ENCODE measurements around the gene TTC23. TPM values are rescaled to one million over a fixed set of nuclear protein-coding genes. Genes with fewer than 3 reads are reported as not detected.

TTC23 gene
- total RNA-seq (2011; cell fraction: chromatin; rRNA removed; ENCODE audit: low replicate concordance), result 2.8 and 8.4 TPM in 2 replicates
- 1.4 and 2.3 TPM in 2 replicates for total RNA-seq (2011; cell fraction: nucleolus; rRNA removed)
- total RNA-seq (2011; cell fraction: nucleoplasm; rRNA removed), result 2.6 and 4.2 TPM in 2 replicates
- total RNA-seq (2014; rRNA removed) (2.3 TPM in 2 replicates), total RNA-seq (2014; rRNA removed; fragmentation: Illumina TruSeq; extraction: Trizol) (3.7 and 4.1 TPM in 2 replicates), total RNA-seq (2015; rRNA removed; fragmentation: Illumina TruSeq; extraction: Trizol) (4.5 and 4.6 TPM in 2 replicates), total RNA-seq (2021) (3.2 and 3.5 TPM in 2 replicates), polyA plus RNA-seq (2011; rRNA removed) (0.91 and 1.7 TPM in 2 replicates), polyA plus RNA-seq (2014; fragmentation: Illumina TruSeq; extraction: Trizol) (3.4 and 3.7 TPM in 2 replicates), polyA plus RNA-seq (2014; fragmentation: Nextera tagmentation; extraction: Ambion mirVana) (under 1 TPM; 0.41 to 0.69 TPM), polyA plus RNA-seq (2014; rRNA removed) (1.7 and 2.5 TPM in 2 replicates), polyA minus RNA-seq (2011; rRNA and poly(A)+ RNA removed) (1.7 and 2.0 TPM in 2 replicates), Bru-seq, nascent RNA (percentile 48 among the genes with signal in this experiment), BruChase-seq, experiment 1, labeled RNA remaining after a 2-hour chase (percentile 52 among the genes with signal in this experiment), BruChase-seq, experiment 2, labeled RNA remaining after a 6-hour chase (percentile 50 among the genes with signal in this experiment)
- polyA plus RNA-seq (2011; cell fraction: cytosol; rRNA removed), result 0.49 and 0.63 TPM in 2 replicates
- polyA plus RNA-seq (2011; cell fraction: nucleus; rRNA removed), result 1.6 and 2.9 TPM in 2 replicates
- polyA plus RNA-seq (2012), result 3.2 and 4.6 TPM in 2 replicates
- polyA minus RNA-seq (2011; cell fraction: cytosol; rRNA and poly(A)+ RNA removed), result 1.0 and 2.2 TPM in 2 replicates
- polyA minus RNA-seq (2011; cell fraction: nucleus; rRNA and poly(A)+ RNA removed), result 2.3 TPM in 2 replicates
- long read RNA-seq, experiment 1, partial matches to known transcripts, result 0 of 6 reads
- long read RNA-seq, experiment 1, other reads (novel, unspliced or antisense), result 6 of 6 reads
- long read RNA-seq, experiment 2, result 0 reads
- long read RNA-seq, experiment 3, result 0 reads

GRCh38 chr15:99249270-99249841, at the start of gene TTC23:
Gene TTC23, minus strand, starts transcription at chr15:99249581. Its CDS starts 20,869 bp downstream, at chr15:99228712.
- no TSS peak for BruUV-seq (replicated peaks)
- DNase-seq (ENCODE audit: extremely low read depth in 1 of 4, low spot score in 3 of 4) (peak in 1 of 4 experiments; percentile 20), FAIRE-seq (peak; percentile 26), ATAC-seq (no peak)
- Histone ChIP-seq H3K4me3 (peak within 1 kb of the TSS; percentile 71), H4K20me1 (replicated peaks; ENCODE audit: control insufficient read depth, insufficient read depth, low read length) (no peaks in the 10 kb centered on the region), H3K9me3 (replicated peaks; ENCODE audit: control insufficient read depth, insufficient read depth, low read depth, low read length) (no peaks in the 10 kb centered on the region), H3K9ac (ENCODE audit: insufficient read depth in 1 of 2, low read depth in 2 of 2, low read length in 2 of 2) (peak within 1 kb of the TSS in 1 of 2 experiments; percentile 93; a peak in 2 of 4 replicates), H2AFZ (ENCODE audit: low read depth, low read length) (peak within 1 kb of the TSS; percentile 96), H3K9me1 (ENCODE audit: control insufficient read depth, insufficient read depth, low read length) (no peaks in the 10 kb centered on the region), H3K36me3 (ENCODE audit: control insufficient read depth, insufficient read depth, low read length) (no peaks in the 10 kb centered on the region), H3K4me1 (replicated peaks in 1 of 2; ENCODE audit: control insufficient read depth in 2 of 2, insufficient read depth in 2 of 2, low read length in 2 of 2) (peaks cover 0 to 4% of the 10 kb centered on the region in 2 experiments; a peak in 1 of 5 replicates), H3K27ac (ENCODE audit: extremely low read depth, low read depth, low read length) (peak within 1 kb of the TSS; percentile 90; the same call in 2 of the 3 replicates), H3K79me2 (ENCODE audit: control insufficient read depth, insufficient read depth, low read length) (no peaks in the 10 kb centered on the region), H3K27me3 (ENCODE audit: control insufficient read depth in 2 of 2, insufficient read depth in 2 of 2, low read length in 2 of 2) (no peaks in the 10 kb centered on the region), H3K4me2 (ENCODE audit: insufficient read depth, low read length) (peak within 1 kb of the TSS; percentile 95)
- no peak for TF ChIP-seq HMGN3 (IDR thresholded peaks at IDR 0.05; ENCODE audit: borderline replicate concordance, extremely low read depth, insufficient read length, low read depth, low read length)
- TF ChIP-seq BCOR (IDR thresholded peaks at IDR 0.05), result no peak
- no peak for TF ChIP-seq ATF4 (CRISPR knock-in tag; IDR thresholded peaks at IDR 0.05)
- peak; percentile 83 for TF ChIP-seq PKNOX1 (IDR thresholded peaks at IDR 0.05)
- no peak for TF ChIP-seq PTRF (tag; IDR thresholded peaks at IDR 0.05)
- no peak for TF ChIP-seq SOX6 (IDR thresholded peaks at IDR 0.05)
- no peak for TF ChIP-seq MTA1 (IDR thresholded peaks at IDR 0.05; ENCODE audit: borderline replicate concordance)
- TF ChIP-seq ZNF696 (CRISPR knock-in tag; conservative IDR thresholded peaks at IDR 0.05), result no peak
- 0 out of 2 replicates have a peak, but pooled peaks have one; percentile 28 for TF ChIP-seq GABPA (tag; conservative IDR thresholded peaks at IDR 0.05; ENCODE audit: low read depth)
- TF ChIP-seq FOXA3 (CRISPR knock-in tag; conservative IDR thresholded peaks at IDR 0.05 in 1 of 2, IDR thresholded peaks at IDR 0.05 in 1 of 2), result no peak
- TF ChIP-seq DNMT1 (IDR thresholded peaks at IDR 0.05), result no peak
- TF ChIP-seq MED1 (CRISPR knock-in tag; IDR thresholded peaks at IDR 0.05; ENCODE audit: borderline replicate concordance), result no peak
- TF ChIP-seq ELK1 (CRISPR knock-in tag; IDR thresholded peaks at IDR 0.05), result no peak
- WGBS (ENCODE audit: insufficient coverage, low coverage, missing lambda C conversion rate), result 15% methylated on average over 14 of the region's 14 CpGs
- intact Hi-C loops (cut with micrococcal nuclease), result no loop called here
- in situ Hi-C loops (cut with MboI), result no loop called here
- POLR2A ChIA-PET, result no interaction called here
- CTCF ChIA-PET (ENCODE audit: low intra/inter-chr PET ratio), result no interaction called here

Data from K562 (cell line).